AG09309 (cell line): Measurements from ENCODE around the gene ITGA7.

Experiments used
- DNase-seq: peaks from one replicate; pipeline ENCODE4 v3.0.0-alpha.2; 2010; ENCODE audit warnings: low read depth
- H3K4me3 ChIP-seq: 2 replicates; pipeline ENCODE4 v1.5.1; 2011; ENCODE audit warnings: mild to moderate bottlenecking, low read depth, low read length, moderate library complexity; ENCODE audit not compliant: control insufficient read depth
- TF ChIP-seq, protein P1 (sequence below): IDR thresholded peaks from 2 replicates; pipeline ENCODE4 v1.5.1; 2011; ENCODE audit warnings: mild to moderate bottlenecking, low read depth, low read length, inconsistent platforms; ENCODE audit not compliant: insufficient read depth, control insufficient read depth; ENCODE audit errors: missing control alignments

ITGA7 gene

DNA sequence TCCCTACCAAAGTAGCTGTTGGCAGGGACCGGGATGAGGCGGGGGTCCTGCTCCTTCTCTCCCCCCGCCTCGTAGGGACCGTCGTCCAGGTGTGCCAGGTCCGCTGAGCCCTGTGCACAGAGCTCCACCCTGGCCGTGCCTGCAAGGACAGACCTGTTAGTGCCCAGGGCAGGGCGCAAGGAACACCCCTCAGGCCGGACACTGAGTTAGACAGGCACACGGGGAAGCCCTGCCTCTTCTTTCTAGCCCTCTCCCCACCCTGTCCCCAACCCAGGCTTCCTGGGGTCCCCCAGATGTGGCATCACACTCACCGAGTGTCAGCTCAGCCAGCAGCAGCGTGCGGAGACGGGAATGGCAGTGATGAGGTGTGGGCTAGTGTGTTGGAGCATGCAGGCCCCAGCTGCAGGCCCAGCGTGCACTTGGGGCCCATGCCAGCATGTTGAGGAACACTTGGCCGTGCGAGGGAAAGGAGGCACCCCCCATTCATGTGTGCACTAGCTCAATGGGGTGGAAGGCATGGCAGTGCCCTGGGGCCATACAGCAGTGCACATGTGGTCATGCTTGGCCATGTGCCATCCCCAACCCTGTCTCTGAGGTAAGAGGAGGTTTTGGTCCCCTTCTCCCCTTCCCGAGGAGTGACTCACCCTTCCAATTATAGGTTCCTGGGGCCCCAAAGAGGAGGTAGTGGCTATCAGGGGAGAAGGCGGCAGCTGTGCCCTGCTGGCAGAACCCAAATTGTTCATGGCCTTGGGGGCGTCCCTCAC lies 7.3 kb downstream of the ITGA7 start:
- DNase-seq: no peak
- TF ChIP-seq, protein P1, sequence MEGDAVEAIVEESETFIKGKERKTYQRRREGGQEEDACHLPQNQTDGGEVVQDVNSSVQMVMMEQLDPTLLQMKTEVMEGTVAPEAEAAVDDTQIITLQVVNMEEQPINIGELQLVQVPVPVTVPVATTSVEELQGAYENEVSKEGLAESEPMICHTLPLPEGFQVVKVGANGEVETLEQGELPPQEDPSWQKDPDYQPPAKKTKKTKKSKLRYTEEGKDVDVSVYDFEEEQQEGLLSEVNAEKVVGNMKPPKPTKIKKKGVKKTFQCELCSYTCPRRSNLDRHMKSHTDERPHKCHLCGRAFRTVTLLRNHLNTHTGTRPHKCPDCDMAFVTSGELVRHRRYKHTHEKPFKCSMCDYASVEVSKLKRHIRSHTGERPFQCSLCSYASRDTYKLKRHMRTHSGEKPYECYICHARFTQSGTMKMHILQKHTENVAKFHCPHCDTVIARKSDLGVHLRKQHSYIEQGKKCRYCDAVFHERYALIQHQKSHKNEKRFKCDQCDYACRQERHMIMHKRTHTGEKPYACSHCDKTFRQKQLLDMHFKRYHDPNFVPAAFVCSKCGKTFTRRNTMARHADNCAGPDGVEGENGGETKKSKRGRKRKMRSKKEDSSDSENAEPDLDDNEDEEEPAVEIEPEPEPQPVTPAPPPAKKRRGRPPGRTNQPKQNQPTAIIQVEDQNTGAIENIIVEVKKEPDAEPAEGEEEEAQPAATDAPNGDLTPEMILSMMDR: no peak
- no peak overlapping the region for H3K4me3 ChIP-seq

DNA sequence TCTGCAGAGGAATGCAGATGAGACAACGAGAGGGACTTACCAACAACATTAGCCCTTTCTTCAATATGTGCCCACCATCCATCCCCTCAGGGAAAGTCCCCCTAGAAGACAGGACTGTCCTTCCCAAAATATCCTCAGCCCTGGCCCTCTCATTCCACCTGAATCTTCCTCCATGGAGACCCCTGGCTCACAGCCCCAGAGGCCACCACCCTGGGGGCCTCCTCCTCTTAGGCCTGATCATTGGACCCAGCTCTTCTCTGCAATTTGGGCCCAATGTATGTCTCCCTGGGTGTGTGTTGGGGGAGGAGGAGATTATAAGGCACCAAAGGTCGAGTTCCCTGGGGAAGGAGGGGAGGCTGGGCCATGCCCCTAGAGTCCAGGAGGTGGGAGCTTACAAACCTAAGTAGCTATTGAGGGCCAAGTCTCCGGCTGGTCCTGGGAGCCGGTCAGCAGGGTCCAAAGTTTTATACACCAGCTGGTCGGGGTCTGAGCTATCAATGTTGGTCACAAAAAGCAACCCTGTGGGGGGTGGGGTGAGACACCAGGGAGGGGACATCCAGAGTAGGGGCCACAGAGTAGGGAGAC lies 8.1 kb downstream of the ITGA7 start:
- no peak for DNase-seq
- no peak overlapping the region for H3K4me3 ChIP-seq
- TF ChIP-seq, protein P1: no peak

DNA sequence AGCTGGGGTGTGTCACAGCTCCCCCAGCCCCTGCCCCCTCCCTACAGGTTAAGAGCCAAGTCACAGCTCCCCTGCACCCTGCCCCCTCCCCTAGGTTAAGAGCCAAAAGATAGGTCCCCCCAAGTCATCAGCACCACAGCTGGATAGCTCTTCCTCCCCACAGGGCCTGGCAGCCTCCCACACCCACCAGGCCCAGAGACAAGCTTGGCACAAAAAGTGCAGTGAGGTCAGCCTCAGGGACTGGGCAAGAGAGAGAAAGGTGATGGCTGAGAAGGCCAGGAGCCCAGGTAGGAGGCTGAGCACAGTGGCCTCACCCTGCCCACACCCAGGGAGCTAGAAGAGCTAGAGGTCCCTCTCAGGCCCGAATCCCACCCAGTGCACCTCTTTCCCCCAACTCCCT lies 8.7 kb downstream of the ITGA7 start:
- no peak overlapping the region for H3K4me3 ChIP-seq
- TF ChIP-seq, protein P1: no peak
- DNase-seq: no peak

DNA sequence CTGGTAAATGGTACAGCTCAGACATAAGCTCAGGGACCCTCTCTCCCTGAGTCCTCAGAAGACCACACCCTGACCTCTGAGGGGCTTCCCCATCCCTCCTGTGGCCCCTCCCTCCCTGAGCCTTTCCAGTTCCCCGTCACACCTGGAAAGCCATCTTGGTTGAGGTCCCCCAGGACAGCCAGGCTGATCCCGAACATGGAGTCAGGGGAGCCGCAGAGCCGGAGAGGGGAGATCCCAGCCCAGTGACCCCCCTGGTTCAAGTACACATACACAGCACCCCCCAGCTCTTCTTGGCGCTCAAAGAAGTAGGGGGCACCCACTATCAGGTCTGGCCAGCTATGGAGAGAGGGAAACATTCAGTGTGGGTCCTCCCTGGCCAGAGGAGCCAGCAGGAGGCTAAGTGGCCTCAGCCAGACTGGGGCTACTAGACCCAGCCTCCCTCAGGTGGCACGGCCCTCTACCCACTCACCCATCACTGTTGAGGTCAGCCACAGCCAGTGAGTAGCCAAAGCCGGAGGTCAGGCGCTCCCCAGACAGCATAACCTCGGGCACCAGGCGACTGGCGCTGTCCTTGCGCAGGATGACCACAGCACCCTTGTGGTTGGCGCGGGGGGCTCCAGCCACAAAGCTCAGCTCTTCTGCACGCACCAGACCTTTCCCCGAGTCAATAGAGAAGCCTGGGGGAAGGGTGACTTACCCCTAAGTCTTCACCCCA lies 9.3 kb downstream of the ITGA7 start:
- no peak for DNase-seq
- TF ChIP-seq, protein P1: no peak
- H3K4me3 ChIP-seq: no peak overlapping the region

DNA sequence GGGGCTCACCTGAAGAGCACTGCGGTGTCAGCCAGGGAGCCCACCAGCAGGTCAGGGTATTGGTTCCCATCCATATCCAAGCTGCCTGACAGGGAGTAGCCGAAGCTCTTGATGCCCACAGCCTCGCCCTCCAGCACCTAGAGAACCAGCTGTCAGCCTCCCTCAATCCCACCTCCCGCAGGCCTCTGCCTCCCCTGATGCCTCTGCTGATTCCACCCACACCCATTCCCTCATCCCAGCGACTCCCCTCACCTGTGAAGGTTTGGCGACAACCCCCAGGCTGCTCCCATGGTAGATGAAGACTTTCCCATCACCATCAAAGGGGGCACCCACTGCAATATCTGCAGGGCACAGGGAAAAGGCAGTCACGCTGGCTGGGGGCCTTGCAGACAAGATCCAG lies 10.0 kb downstream of the ITGA7 start:
- TF ChIP-seq, protein P1: no peak
- no peak overlapping the region for H3K4me3 ChIP-seq
- DNase-seq: no peak

DNA sequence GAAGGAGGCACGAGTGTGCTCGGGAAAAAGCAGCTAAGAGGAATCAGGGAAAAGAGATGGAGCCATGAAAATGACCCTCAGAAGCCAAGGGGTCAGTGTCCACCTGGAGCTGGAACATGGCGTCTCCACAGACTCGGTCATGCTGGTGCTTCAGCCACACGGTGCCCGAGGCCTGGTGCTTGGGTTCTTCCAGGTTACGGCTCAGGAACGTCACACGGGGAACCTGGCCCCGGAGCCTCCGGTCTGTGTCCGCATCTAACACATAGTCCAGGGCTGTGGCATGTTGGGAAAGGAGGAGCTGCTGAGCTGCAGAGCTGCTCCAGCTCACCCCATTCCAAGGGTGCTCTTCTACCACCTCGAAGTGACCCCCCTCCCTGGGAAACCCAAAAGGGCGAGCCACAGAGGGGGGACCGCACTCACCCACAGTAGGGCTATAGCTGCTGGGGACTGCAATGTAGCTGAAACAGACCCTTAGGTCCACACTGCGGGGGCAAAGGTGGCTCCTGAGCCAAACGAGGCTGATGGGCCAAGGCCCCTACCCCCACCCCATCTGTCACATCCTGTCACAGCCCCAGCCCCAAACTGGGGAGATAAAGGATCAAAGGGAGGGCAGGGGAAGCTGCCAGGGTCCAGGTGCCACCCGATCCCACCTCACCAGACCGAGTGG lies 10.8 kb downstream of the ITGA7 start:
- no peak for DNase-seq
- no peak overlapping the region for H3K4me3 ChIP-seq
- TF ChIP-seq, protein P1: no peak
